Fibroblast of pulmonary artery (primary cell): ENCODE measurements around the gene SNTG2.
A peak's percentile ranks its signal among the peaks of the same experiment; 100 is the strongest.
"Not testable (repeated sequence)": the region's sequence is repeated elsewhere in the genome, so short reads cannot be mapped to it uniquely, and the experiment has no call there.

Experiments
- DNase-seq: peaks from one replicate; pipeline ENCODE4 v3.0.0-alpha.2; 2010; ENCODE audit warnings: low read depth
- H3K4me3 ChIP-seq: replicated peaks from 2 replicates; pipeline ENCODE4 v1.5.1; 2011; ENCODE audit warnings: low read depth, mild to moderate bottlenecking, control low read depth, low read length, moderate library complexity
- CTCF ChIP-seq: IDR thresholded peaks from 2 replicates; pipeline ENCODE4 v1.5.1; 2011; ENCODE audit warnings: mild to moderate bottlenecking, control low read depth, low read length, inconsistent platforms; ENCODE audit errors: missing control alignments

SNTG2 gene

GRCh38 chr2:1081451-1082225 is 131.0 kb downstream of the SNTG2 start:
- peak; percentile 10 for DNase-seq
- H3K4me3 ChIP-seq, result no peak overlapping the region
- no peak for TF ChIP-seq CTCF

DNA sequence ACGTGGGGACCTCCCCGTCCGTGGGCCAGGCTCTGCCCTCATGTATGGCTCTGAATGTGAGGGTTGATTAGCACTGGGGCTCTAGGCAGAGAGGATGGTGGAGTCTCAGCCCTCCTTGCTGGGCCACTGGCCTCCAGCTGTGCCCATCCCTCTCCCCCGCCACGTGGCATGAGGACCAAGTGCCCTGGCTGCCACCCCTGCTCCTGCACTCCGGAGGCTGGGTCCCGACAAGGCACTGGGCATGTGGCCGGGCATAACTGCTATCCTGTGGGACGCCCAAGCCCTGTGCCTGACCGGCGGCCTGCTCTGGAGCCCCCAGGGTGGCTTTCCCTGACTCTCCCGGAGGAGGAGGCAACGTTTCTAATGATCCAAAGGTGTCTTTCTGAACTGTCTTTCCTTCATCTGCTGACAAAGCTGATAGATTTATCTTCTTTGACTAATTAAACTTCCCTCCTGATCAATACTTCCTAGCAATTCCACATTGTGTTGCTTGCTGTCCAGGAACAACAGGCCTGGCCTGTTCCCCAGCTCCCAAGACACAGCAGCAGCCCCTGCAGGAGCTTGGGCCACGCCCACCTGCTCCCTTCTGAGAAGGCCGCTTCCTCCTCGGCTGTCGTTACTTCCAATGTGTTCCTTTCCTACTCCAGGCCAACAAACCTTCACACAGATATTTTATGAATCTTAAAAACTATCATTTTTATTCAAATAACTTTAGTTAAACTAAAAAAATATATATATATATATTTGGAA is 132.0 kb downstream of the SNTG2 start:
- no peak for TF ChIP-seq CTCF
- no peak overlapping the region for H3K4me3 ChIP-seq
- DNase-seq, result no peak

DNA sequence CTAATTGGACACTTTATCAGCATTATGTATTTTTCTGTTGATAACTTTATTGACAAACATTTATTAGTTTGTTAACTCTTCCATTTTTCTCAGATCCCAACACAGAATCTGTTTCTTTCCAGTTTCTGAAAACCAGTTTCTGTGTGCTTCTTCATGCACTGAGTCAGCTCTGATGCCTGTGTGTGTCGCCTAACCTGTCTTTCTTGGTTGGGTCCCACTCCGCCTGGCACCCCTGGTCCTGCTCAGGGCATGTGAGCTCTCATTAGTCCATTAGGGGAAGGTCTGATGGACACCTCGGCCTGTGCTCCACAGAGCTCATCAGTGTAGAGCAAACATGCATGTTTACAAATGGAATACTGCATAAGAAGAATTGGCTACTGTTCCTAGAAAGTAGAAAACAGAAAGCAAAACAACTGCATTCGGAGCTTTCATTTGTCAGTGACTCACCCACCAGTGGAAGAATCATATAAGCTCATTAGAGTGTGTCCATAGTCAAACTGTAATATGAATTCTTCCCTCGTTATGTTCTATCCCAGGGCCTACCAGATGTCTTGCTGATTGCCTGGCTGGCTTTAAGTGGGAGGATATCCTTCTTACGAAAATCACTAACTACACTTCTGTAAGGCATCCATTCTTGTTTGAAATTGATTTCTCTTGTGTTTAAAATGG is 137.7 kb downstream of the SNTG2 start:
- TF ChIP-seq CTCF, result no peak
- no peak for DNase-seq
- no peak overlapping the region for H3K4me3 ChIP-seq

DNA sequence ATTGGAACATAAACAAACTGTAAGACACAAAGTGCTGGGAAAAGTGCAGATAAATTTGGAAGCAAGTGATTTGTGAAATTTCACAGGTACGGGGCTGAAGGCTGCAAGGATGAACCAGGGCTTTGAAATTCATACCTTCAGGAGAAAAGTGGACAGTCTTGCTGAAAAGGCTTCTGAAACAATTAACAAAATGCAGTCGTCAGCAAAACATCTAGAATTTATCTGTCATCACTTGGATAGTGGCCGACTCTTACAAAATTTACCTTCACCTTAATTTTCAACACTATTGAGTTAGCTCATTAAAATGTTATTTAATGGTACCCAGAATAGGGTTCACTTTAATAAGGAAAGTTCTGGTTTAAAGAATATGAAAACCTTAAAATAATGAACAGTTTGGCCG is 138.3 kb downstream of the SNTG2 start:
- DNase-seq, result no peak
- H3K4me3 ChIP-seq, result no peak overlapping the region
- TF ChIP-seq CTCF, result no peak

GRCh38 chr2:1091895-1092585 is 141.4 kb downstream of the SNTG2 start:
- no peak for DNase-seq
- no peak overlapping the region for H3K4me3 ChIP-seq
- no peak for TF ChIP-seq CTCF

DNA sequence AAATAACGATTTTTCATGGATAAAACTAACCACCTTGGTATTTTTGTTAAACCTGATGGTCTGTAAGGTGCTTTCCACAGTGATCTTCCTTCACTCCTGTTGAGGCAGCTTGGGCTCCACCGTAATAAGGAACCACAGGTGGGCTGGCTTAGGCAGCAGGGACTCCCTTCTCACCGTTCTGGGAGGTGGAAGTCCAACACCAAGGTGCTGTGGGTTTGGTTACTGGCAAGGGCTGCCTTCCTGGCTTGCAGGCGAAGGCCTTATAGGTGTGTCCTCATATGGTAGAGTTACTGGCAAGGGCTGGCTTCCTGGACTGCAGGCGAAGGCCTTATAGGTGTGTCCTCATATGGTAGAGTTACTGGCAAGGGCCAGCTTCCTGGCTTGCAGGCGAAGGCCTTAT is 143.0 kb downstream of the SNTG2 start:
- not testable (repeated sequence) for DNase-seq, H3K4me3 ChIP-seq

- no peak for TF ChIP-seq CTCF
- no peak for DNase-seq
- no peak overlapping the region for H3K4me3 ChIP-seq
Measured at GRCh38 chr2:1097101-1097500, 146.5 kb downstream of the SNTG2 start.
